Gastrocnemius medialis (tissue), 4 donors: ENCODE results near the gene SCGB1C1. TPM values are rescaled to one million over a fixed set of nuclear protein-coding genes. Genes with fewer than 3 reads are reported as not detected.
A peak's percentile ranks its signal among the peaks of the same experiment; 100 is the strongest.

Source experiments
- ATAC-seq, 2 donors: fragments of 150-250 bp; one replicate each; pipeline ENCODE4 v1.9.1; 2016
- DNase-seq, 2 donors: peaks; one replicate each; pipeline ENCODE4 v3.0.0-alpha.2; 2019
- H3K27ac ChIP-seq, 4 donors: fragments of 200-600 bp; sonication (generic); 1 replicate in 1 of 4; 2 replicates in 3 of 4; pipeline ENCODE4 v1.5.1; 2016 to 2018; ENCODE audit warnings: mild to moderate bottlenecking in 2 of 4, moderate library complexity in 1 of 4
- H3K27me3 ChIP-seq, 3 donors: fragments of 200-600 bp; sonication (generic) in 2 of 3; 1 replicate in 1 of 3; 2 replicates in 2 of 3; pipeline versions ENCODE4 v1.5.1 to v1.6.0; 2016 to 2019; ENCODE audit warnings: mild to moderate bottlenecking in 1 of 3, moderate library complexity in 1 of 3
- H3K36me3 ChIP-seq, 2 donors: fragments of 200-600 bp; sonication (generic) in 1 of 2; one replicate each; pipeline ENCODE4 v1.5.1; 2017 to 2018
- H3K4me1 ChIP-seq, 2 donors: fragments of 200-600 bp; sonication (generic) in 1 of 2; one replicate each; pipeline ENCODE4 v1.5.1; 2016 to 2017; ENCODE audit warnings: mild to moderate bottlenecking in 2 of 2
- H3K4me3 ChIP-seq, 4 donors: fragments of 200-600 bp; sonication (generic) in 3 of 4; 1 replicate in 1 of 4; 2 replicates in 3 of 4; pipeline ENCODE4 v1.5.1; 2016 to 2019; ENCODE audit warnings: mild to moderate bottlenecking in 2 of 4
- H3K9me3 ChIP-seq, 3 donors: fragments of 200-600 bp; sonication (generic) in 2 of 3; 1 replicate in 1 of 3; 2 replicates in 2 of 3; pipeline ENCODE4 v1.5.1; 2016 to 2019
- CTCF ChIP-seq, 5 experiments: fragments of 450-650 bp in 3 of 5; fragments of 200-600 bp in 2 of 5; sonication (generic) in 2 of 5; IDR thresholded peaks in 4 of 5; conservative IDR thresholded peaks in 1 of 5; 1 replicate in 4 of 5; 2 replicates in 1 of 5; pipeline ENCODE4 v1.5.1; 2016 to 2019; ENCODE audit warnings: antibody characterized with exemption in 5 of 5, mild to moderate bottlenecking in 3 of 5, moderate library complexity in 3 of 5
- POLR2A ChIP-seq, 2 donors: fragments of 450-650 bp; IDR thresholded peaks; one replicate each; pipeline ENCODE4 v1.6.1; 2017; ENCODE audit warnings: antibody characterized with exemption in 2 of 2, mild to moderate bottlenecking in 2 of 2, moderate library complexity in 2 of 2
- in situ Hi-C, 4 donors: fragments of 200-750 bp; cut with MboI; loops; one replicate each; pipeline versions ENCODE4 v1.15.0 to v1.8.0; 2017; ENCODE audit warnings: low sequenced_read_pairs in 4 of 4
- intact Hi-C: fragments of 100-400 bp; cut with DNase I; formaldehyde crosslinking; loops from one replicate; pipeline ENCODE4 v1.15.1; 2023; ENCODE audit warnings: low total_unique reads
- total RNA-seq, 4 donors: library from RNA; depleted of rRNA; stranded (reverse); fragments of >200 nt; gene quantifications; one replicate each; pipeline versions ENCODE4 v1.1.0 to v1.2.3, GENCODE V29; 2016

SCGB1C1 gene
- total RNA-seq, 4 donors from 2014 or later = not detected

GRCh38 chr11:206526-207207 lies 13.8 kb downstream of the SCGB1C1 start:
- H3K36me3 ChIP-seq = peaks cover 0 to 46% of the 10 kb centered on the region in 2 donors
- ATAC-seq (no peak), DNase-seq (no peak)
- intact Hi-C loops = loop anchor here (5.0 to 10.0 kb wide), 3 partner anchors 146 to 301 kb away; partner anchors contain the start of genes ANO9 and RNH1
- in situ Hi-C loops = no loop called here
- no peaks in the 10 kb centered on the region for H3K27me3 ChIP-seq
- peak overlapping the region; percentile 95 to 100 (median 98) for H3K27ac ChIP-seq
- H3K4me3 ChIP-seq = peak overlapping the region; percentile 72 to 99 (median 84)
- no peaks in the 10 kb centered on the region for H3K9me3 ChIP-seq
- H3K4me1 ChIP-seq = peaks cover 26 to 41% of the 10 kb centered on the region in 2 donors
- TF ChIP-seq CTCF (IDR thresholded peaks at IDR 0.05 in 4 of 5, conservative IDR thresholded peaks at IDR 0.05 in 1 of 5) = no peak
- no peak for TF ChIP-seq POLR2A (IDR thresholded peaks at IDR 0.05)

- peak within 1 kb of the TSS; percentile 72 to 99 (median 84) for H3K4me3 ChIP-seq
- in situ Hi-C loops (no loop called here), intact Hi-C loops (loop anchor here (5.0 to 10.0 kb wide), 3 partner anchors 145 to 300 kb away; partner anchors contain the start of genes ANO9 and RNH1)
- no peaks in the 10 kb centered on the region for H3K27me3 ChIP-seq
- H3K4me1 ChIP-seq = peaks cover 26 to 41% of the 10 kb centered on the region in 2 donors
- H3K36me3 ChIP-seq = peaks cover 0 to 53% of the 10 kb centered on the region in 2 donors
- no peak for TF ChIP-seq CTCF (IDR thresholded peaks at IDR 0.05 in 4 of 5, conservative IDR thresholded peaks at IDR 0.05 in 1 of 5)
- TF ChIP-seq POLR2A (IDR thresholded peaks at IDR 0.05) = peak; percentile 94 to 96
- no peaks in the 10 kb centered on the region for H3K9me3 ChIP-seq
- ATAC-seq = peak; percentile 84 to 87
- peak; percentile 87 to 96 for DNase-seq
- peak within 1 kb of the TSS; percentile 95 to 100 (median 98) for H3K27ac ChIP-seq
These were observed 14.5 kb downstream of the SCGB1C1 start, which contains the start of the genes BET1L and RIC8A for GRCh38 chr11:207208-207862. Gene BET1L, minus strand, starts transcription at chr11:207399. Its CDS starts 78 bp downstream, at chr11:207321. Gene RIC8A, plus strand, starts transcription at chr11:207708. Its CDS starts 1,147 bp downstream, at chr11:208855.

- Histone ChIP-seq H3K36me3 (peaks cover 0 to 57% of the 10 kb centered on the region in 2 donors), H3K4me3 (peak overlapping the region; percentile 72 to 99 (median 84)), H3K27me3 (no peaks in the 10 kb centered on the region), H3K9me3 (no peaks in the 10 kb centered on the region), H3K27ac (peak overlapping the region; percentile 95 to 100 (median 98)), H3K4me1 (peaks cover 26 to 41% of the 10 kb centered on the region in 2 donors)
- TF ChIP-seq POLR2A (IDR thresholded peaks at IDR 0.05) (no peak), CTCF (IDR thresholded peaks at IDR 0.05 in 4 of 5, conservative IDR thresholded peaks at IDR 0.05 in 1 of 5) (no peak)
- intact Hi-C loops (loop anchor here (1.0 to 10.0 kb wide), 4 partner anchors 28 to 299 kb away; partner anchors contain the start of genes ANO9, PSMD13, RNH1 and SIRT3), in situ Hi-C loops (no loop called here)
- ATAC-seq (peak; percentile 36 to 47), DNase-seq (no peak)
These were observed 14.9 kb downstream of the SCGB1C1 start for GRCh38 chr11:207863-208180.

GRCh38 chr11:208181-208916 lies 15.5 kb downstream of the SCGB1C1 start:
- intact Hi-C loops (loop anchor here (1.0 to 10.0 kb wide), 4 partner anchors 28 to 299 kb away; partner anchors contain the start of genes ANO9, PSMD13, RNH1 and SIRT3), in situ Hi-C loops (no loop called here)
- TF ChIP-seq POLR2A (IDR thresholded peaks at IDR 0.05) (peak; percentile 87 to 91), CTCF (IDR thresholded peaks at IDR 0.05 in 4 of 5, conservative IDR thresholded peaks at IDR 0.05 in 1 of 5) (no peak)
- no peaks in the 10 kb centered on the region for H3K27me3 ChIP-seq
- ATAC-seq (peak; percentile 53 to 56), DNase-seq (peak; percentile 58 to 74)
- H3K4me3 ChIP-seq = peak overlapping the region; percentile 72 to 99 (median 84)
- H3K4me1 ChIP-seq = peaks cover 26 to 41% of the 10 kb centered on the region in 2 donors
- peaks cover 0 to 57% of the 10 kb centered on the region in 2 donors for H3K36me3 ChIP-seq
- H3K27ac ChIP-seq = peak overlapping the region; percentile 95 to 100 (median 98)
- no peaks in the 10 kb centered on the region for H3K9me3 ChIP-seq
